Measurements from ENCODE around the gene PRSS50.

- TF ChIP-seq CTCF (conservative IDR thresholded peaks at IDR 0.05; ENCODE audit: low read depth, low read length) = no peak
- TF ChIP-seq EZH2 (IDR thresholded peaks at IDR 0.05; ENCODE audit: borderline replicate concordance, low read depth, low read length, poor library complexity, severe bottlenecking) = no peak
Measured at GRCh38 chr3:46678280-46678679, 39.4 kb downstream of the PRSS50 start.
